Caco-2 (cell line): ENCODE measurements around the gene RTP4. TPM values are rescaled to one million over a fixed set of nuclear protein-coding genes. Genes with fewer than 3 reads are reported as not detected.

ENCODE experiments used
- BruUV-seq: library from RNA; stranded (reverse); fragments of 400-500 nt; replicated peaks from 2 replicates; lab custom pipeline; 2021; lab: Mats Ljungman, UMichigan
- CTCF ChIA-PET: fragments of 300-600 bp; sonication (Branson Sonifier 250); formaldehyde crosslinking; loops from one replicate; lab custom pipeline; 2022; ENCODE audit warnings: antibody characterized with exemption; lab: Charles Lee
- POLR2A ChIA-PET: fragments of 300-600 bp; sonication (Branson Sonifier 250); formaldehyde crosslinking; loops from one replicate; lab custom pipeline; 2022; ENCODE audit warnings: antibody characterized with exemption; lab: Charles Lee
- DNase-seq, 2 experiments: peaks; one replicate each; pipeline versions ENCODE4 v3.0.0 to v3.0.0-alpha.2; 2020 to 2022
- H3K27me3 ChIP-seq: replicated peaks from 2 replicates; pipeline ENCODE4 v1.6.0; 2011; ENCODE audit warnings: low read length; ENCODE audit not compliant: control insufficient read depth, insufficient read depth
- H3K36me3 ChIP-seq: 2 replicates; pipeline ENCODE4 v1.5.1; 2011; ENCODE audit warnings: low read length; ENCODE audit not compliant: control insufficient read depth, insufficient read depth
- H3K4me1 ChIP-seq: fragments of 250-450 bp; sonication (Bioruptor Pico); 2 replicates; pipeline ENCODE4 v1.5.1; 2020; ENCODE audit warnings: mild to moderate bottlenecking
- H3K4me3 ChIP-seq: 2 replicates; pipeline ENCODE4 v1.5.1; 2011; ENCODE audit warnings: low read depth, mild to moderate bottlenecking, control low read depth, low read length
- H3K9me3 ChIP-seq: fragments of 250-450 bp; sonication (Bioruptor Pico); 2 replicates; pipeline ENCODE4 v1.5.1; 2020; ENCODE audit warnings: mild to moderate bottlenecking, moderate library complexity
- H3K27ac Mint-ChIP-seq: one replicate; pipeline ENCODE4 v1.8.0; 2022; ENCODE audit warnings: mixed read lengths; ENCODE audit not compliant: unreplicated experiment
- H3K27me3 Mint-ChIP-seq: one replicate; pipeline ENCODE4 v1.8.0; 2022; ENCODE audit warnings: mixed read lengths; ENCODE audit not compliant: insufficient read depth, unreplicated experiment
- H3K36me3 Mint-ChIP-seq: one replicate; pipeline ENCODE4 v1.8.0; 2022; ENCODE audit warnings: mild to moderate bottlenecking, mixed read lengths; ENCODE audit not compliant: insufficient read depth, unreplicated experiment
- H3K4me1 Mint-ChIP-seq: one replicate; pipeline ENCODE4 v1.8.0; 2022; ENCODE audit warnings: low read depth, mixed read lengths; ENCODE audit not compliant: unreplicated experiment
- H3K4me3 Mint-ChIP-seq: one replicate; pipeline ENCODE4 v1.8.0; 2022; ENCODE audit warnings: mild to moderate bottlenecking, moderate library complexity, mixed read lengths; ENCODE audit not compliant: unreplicated experiment
- H3K9me3 Mint-ChIP-seq: one replicate; pipeline ENCODE4 v1.8.0; 2022; ENCODE audit warnings: mixed read lengths; ENCODE audit not compliant: unreplicated experiment
- CTCF ChIP-seq, 2 experiments: fragments of 200-600 bp in 1 of 2; IDR thresholded peaks; 1 replicate in 1 of 2; 2 replicates in 1 of 2; pipeline versions ENCODE4 v1.5.1 to v1.8.0; 2011 to 2022; ENCODE audit warnings: antibody characterized with exemption in 1 of 2, control low read depth in 1 of 2, inconsistent platforms in 1 of 2, low read depth in 1 of 2, low read length in 1 of 2, mild to moderate bottlenecking in 1 of 2, moderate library complexity in 1 of 2; ENCODE audit not compliant: insufficient read depth in 1 of 2, severe bottlenecking in 1 of 2, unreplicated experiment in 1 of 2
- intact Hi-C: fragments of 100-400 bp; cut with micrococcal nuclease; formaldehyde crosslinking; loops from one replicate; pipeline ENCODE4 v1.10.0; 2022; ENCODE audit not compliant: unreplicated experiment
- total RNA-seq: library from RNA; stranded (reverse); gene quantifications from 2 replicates; pipeline ENCODE4 v1.2.3, GENCODE V29; 2022

RTP4 gene
- total RNA-seq, 1 experiment from 2014 or later = not detected

- no peaks in the 10 kb centered on the region for H3K9me3 ChIP-seq
- ChIA-PET POLR2A (no interaction called here), CTCF (no interaction called here)
- H3K36me3 Mint-ChIP-seq = no peaks in the 10 kb centered on the region
- H3K4me3 Mint-ChIP-seq = no peak overlapping the region
- BruUV-seq = no TSS peak
- intact Hi-C loops = no loop called here
- H3K27me3 Mint-ChIP-seq = no peaks in the 10 kb centered on the region
- H3K4me3 ChIP-seq = no peak overlapping the region
- no peaks in the 10 kb centered on the region for H3K4me1 Mint-ChIP-seq
- no peaks in the 10 kb centered on the region for H3K4me1 ChIP-seq
- H3K27ac Mint-ChIP-seq = no peak overlapping the region
- no peak for DNase-seq
- TF ChIP-seq CTCF (IDR thresholded peaks at IDR 0.05; ENCODE audit: insufficient read depth in 1 of 2, low read depth in 1 of 2, low read length in 1 of 2, severe bottlenecking in 1 of 2, unreplicated experiment in 1 of 2) = no peak
- H3K27me3 ChIP-seq = no peaks in the 10 kb centered on the region; the same call in 1 of the 2 replicates
- H3K9me3 Mint-ChIP-seq = no peaks in the 10 kb centered on the region
- H3K36me3 ChIP-seq = no peaks in the 10 kb centered on the region
Measured at GRCh38 chr3:187340578-187340977, 27.6 kb upstream of the RTP4 start.

DNA sequence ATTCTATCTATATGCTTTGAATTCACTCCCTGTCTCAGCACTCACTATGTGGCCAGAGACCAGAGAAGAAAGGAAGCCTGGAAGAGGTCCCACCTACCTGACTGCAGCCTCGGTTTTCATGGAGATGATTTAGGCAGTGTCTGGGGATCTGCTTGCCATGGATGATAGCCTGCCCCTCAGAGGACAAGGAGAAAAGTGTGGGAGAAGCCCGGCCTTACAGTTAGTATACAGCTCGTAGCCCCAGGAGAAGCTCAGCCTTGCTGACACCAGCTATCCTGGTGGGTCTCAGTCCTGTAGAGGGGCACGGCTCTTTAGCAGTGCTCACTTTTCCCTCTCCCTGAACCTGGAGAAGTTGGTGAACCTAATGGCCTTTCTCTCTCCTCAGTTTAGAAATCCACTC, 25.9 kb upstream of the RTP4 start:
- BruUV-seq = no TSS peak
- TF ChIP-seq CTCF (IDR thresholded peaks at IDR 0.05; ENCODE audit: insufficient read depth in 1 of 2, low read depth in 1 of 2, low read length in 1 of 2, severe bottlenecking in 1 of 2, unreplicated experiment in 1 of 2) = no peak
- no peak overlapping the region for H3K4me3 Mint-ChIP-seq
- intact Hi-C loops = no loop called here
- H3K4me3 ChIP-seq = no peak overlapping the region
- ChIA-PET POLR2A (no interaction called here), CTCF (no interaction called here)
- H3K27me3 Mint-ChIP-seq = no peaks in the 10 kb centered on the region
- no peaks in the 10 kb centered on the region for H3K36me3 Mint-ChIP-seq
- no peaks in the 10 kb centered on the region; the same call in 1 of the 2 replicates for H3K27me3 ChIP-seq
- no peak for DNase-seq
- H3K36me3 ChIP-seq = no peaks in the 10 kb centered on the region
- H3K9me3 Mint-ChIP-seq = no peaks in the 10 kb centered on the region
- no peaks in the 10 kb centered on the region for H3K4me1 Mint-ChIP-seq
- H3K9me3 ChIP-seq = no peaks in the 10 kb centered on the region
- H3K27ac Mint-ChIP-seq = no peak overlapping the region
- H3K4me1 ChIP-seq = no peaks in the 10 kb centered on the region

DNA sequence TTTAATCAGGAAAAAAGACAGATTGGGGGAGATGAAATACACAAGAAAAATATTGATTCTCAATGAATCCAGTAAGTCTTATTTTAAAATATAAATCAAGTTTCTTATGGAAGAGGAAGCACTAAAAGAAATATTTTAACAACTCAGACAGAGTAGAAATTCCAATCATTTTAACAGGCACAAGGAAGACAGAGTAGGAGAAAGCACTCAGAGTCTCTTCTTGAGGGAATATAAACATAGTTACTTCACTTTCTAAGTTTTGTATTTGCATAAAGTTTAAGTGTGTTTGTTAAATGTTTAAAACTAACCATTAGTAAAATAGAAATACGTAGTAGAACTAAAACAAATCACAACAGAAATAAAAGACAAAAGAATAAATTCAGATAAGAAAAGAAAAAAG, 24.5 kb upstream of the RTP4 start:
- ChIA-PET POLR2A (no interaction called here), CTCF (no interaction called here)
- no peaks in the 10 kb centered on the region for H3K4me1 Mint-ChIP-seq
- H3K9me3 Mint-ChIP-seq = no peaks in the 10 kb centered on the region
- Histone ChIP-seq H3K4me1 (no peaks in the 10 kb centered on the region), H3K36me3 (no peaks in the 10 kb centered on the region), H3K9me3 (no peaks in the 10 kb centered on the region), H3K4me3 (no peak overlapping the region), H3K27me3 (no peaks in the 10 kb centered on the region; the same call in 1 of the 2 replicates)
- H3K36me3 Mint-ChIP-seq = no peaks in the 10 kb centered on the region
- no peak overlapping the region for H3K4me3 Mint-ChIP-seq
- no peak for TF ChIP-seq CTCF (IDR thresholded peaks at IDR 0.05; ENCODE audit: insufficient read depth in 1 of 2, low read depth in 1 of 2, low read length in 1 of 2, severe bottlenecking in 1 of 2, unreplicated experiment in 1 of 2)
- BruUV-seq = no TSS peak
- no peaks in the 10 kb centered on the region for H3K27me3 Mint-ChIP-seq
- no peak for DNase-seq
- H3K27ac Mint-ChIP-seq = no peak overlapping the region
- intact Hi-C loops = no loop called here
